GM21390 (cell line): ENCODE data around the gene RPS6KC1.
A peak's percentile ranks its signal among the peaks of the same experiment; 100 is the strongest.
"Not testable (repeated sequence)": the region's sequence is repeated elsewhere in the genome, so short reads cannot be mapped to it uniquely, and the experiment has no call there.

Experiments used
- ATAC-seq: cut with Tn5 transposase; IDR thresholded peaks from one replicate; pipeline ENCODE4 v1.9.1; 2021; ENCODE audit not compliant: unreplicated experiment

RPS6KC1 gene

GRCh38 chr1:213200630-213201029, 149.6 kb downstream of the RPS6KC1 start:
- ATAC-seq = no peak

- no peak for ATAC-seq
Measured at GRCh38 chr1:213201380-213202155, 150.5 kb downstream of the RPS6KC1 start.

- ATAC-seq = no peak
Measured at GRCh38 chr1:213211201-213211600, 160.2 kb downstream of the RPS6KC1 start.

GRCh38 chr1:213219076-213219475, 168.0 kb downstream of the RPS6KC1 start:
- not testable (repeated sequence) for ATAC-seq

GRCh38 chr1:213221209-213221608, 170.2 kb downstream of the RPS6KC1 start:
- no peak for ATAC-seq

GRCh38 chr1:213227458-213227857, 176.4 kb downstream of the RPS6KC1 start:
- no peak for ATAC-seq

GRCh38 chr1:213231795-213232231, 180.8 kb downstream of the RPS6KC1 start:
- ATAC-seq = no peak

GRCh38 chr1:213242883-213243282, 191.8 kb downstream of the RPS6KC1 start:
- no peak for ATAC-seq

GRCh38 chr1:213244664-213245091, 193.6 kb downstream of the RPS6KC1 start:
- ATAC-seq = peak; percentile 60

- no peak for ATAC-seq
Measured at GRCh38 chr1:213245260-213245910, 194.3 kb downstream of the RPS6KC1 start.

GRCh38 chr1:213247038-213247437, 196.0 kb downstream of the RPS6KC1 start:
- no peak for ATAC-seq

GRCh38 chr1:213249395-213249794, 198.4 kb downstream of the RPS6KC1 start:
- no peak for ATAC-seq

GRCh38 chr1:213250041-213250440, 199.0 kb downstream of the RPS6KC1 start:
- ATAC-seq = no peak

- no peak for ATAC-seq
Measured at GRCh38 chr1:213250446-213250845, 199.4 kb downstream of the RPS6KC1 start.

- no peak for ATAC-seq
Measured at GRCh38 chr1:213251972-213252371, 200.9 kb downstream of the RPS6KC1 start.

GRCh38 chr1:213256438-213257087, 205.5 kb downstream of the RPS6KC1 start:
- ATAC-seq = peak; percentile 97

GRCh38 chr1:213260311-213261075, 209.5 kb downstream of the RPS6KC1 start:
- no peak for ATAC-seq

GRCh38 chr1:213264531-213264930, 213.5 kb downstream of the RPS6KC1 start:
- no peak for ATAC-seq

GRCh38 chr1:213266983-213267772, 216.1 kb downstream of the RPS6KC1 start:
- ATAC-seq = no peak

- no peak for ATAC-seq
Measured at GRCh38 chr1:213268221-213268620, 217.2 kb downstream of the RPS6KC1 start.
